HCEC 1CT (cell line): ENCODE results near the gene RPRML.
"Not testable (repeated sequence)": the region's sequence is repeated elsewhere in the genome, so short reads cannot be mapped to it uniquely, and the experiment has no call there.

Source experiments
- DNase-seq: peaks from one replicate; pipeline ENCODE4 v3.0.0-alpha.2; 2017

The RPRML gene

DNA sequence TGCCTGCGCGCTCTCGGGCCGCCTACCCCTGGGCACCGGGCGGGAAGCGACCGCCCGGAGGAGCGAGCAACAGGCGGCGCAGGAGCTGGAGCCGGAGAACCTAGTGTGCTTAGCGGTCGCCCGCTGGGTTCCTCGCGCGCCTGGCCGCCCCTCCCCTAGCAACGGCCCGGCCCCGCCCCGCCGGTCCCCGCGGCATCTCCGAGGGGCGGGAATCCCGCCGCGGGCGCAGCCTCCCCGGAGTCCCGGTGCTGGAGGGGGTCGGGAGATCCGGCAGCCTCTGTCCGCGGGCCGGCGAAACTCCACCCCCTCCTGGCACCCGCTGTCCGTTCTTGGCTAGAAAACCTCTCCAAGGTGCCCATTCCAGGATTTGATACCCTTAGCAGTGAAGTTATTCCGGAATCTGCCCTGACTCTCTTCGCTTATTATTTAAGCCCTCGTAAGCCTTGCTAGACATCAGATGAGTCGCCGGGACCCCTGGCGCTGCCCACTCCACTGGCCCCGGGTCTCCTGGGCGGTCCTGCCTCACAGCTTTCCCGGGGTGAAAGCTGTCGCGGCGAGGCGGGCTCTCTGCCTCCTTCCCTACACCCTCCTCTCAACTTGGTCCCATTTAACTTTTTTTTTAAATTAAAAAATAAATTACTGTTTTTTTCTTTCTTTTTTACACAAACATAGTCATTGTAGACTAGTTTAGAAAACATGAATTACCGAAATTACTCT lies at the start of gene RPRML:
TSS of gene RPRML (minus strand) at position 107 of the 717 bp plus-strand sequence. CDS start 246 bp downstream, outside the sequence.
- DNase-seq, result no peak

DNA sequence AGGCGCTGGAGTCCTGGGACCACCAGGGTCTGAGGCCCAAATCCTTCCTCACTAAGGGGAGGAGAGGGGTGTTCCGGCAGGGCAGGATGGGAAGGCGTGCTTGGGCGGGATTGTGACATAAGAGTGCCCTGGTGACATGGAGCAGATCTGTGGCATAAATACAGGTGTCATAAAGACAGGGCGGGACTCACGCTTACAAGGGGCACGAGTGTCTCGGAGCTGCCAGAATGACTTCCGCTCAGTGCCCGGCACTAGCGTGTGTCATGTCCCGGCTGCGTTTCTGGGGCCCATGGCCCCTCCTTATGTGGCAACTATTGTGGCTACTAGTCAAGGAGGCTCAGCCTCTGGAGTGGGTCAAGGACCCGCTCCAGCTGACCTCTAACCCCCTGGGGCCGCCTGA lies 37.9 kb upstream of the RPRML start:
- not testable (repeated sequence) for DNase-seq

DNA sequence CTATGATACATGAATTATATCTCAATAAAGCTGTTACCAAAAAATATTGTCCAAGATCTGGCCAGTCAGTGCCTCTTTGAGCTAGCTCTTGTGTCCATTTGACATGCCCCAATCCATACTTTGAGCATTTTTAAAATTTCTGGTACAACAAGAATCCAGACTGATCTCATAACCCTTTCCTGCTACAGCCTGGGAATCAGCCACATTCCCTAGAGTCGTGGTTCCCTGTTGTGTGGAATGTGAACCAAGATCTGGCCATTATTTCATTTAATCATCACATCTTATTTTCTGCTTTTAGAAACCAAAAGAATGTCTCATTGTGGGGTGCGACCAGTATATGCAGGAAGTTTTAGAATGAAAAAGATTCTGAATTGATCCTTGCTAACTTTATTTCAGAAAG lies 34.3 kb upstream of the RPRML start:
- DNase-seq, result no peak

DNA sequence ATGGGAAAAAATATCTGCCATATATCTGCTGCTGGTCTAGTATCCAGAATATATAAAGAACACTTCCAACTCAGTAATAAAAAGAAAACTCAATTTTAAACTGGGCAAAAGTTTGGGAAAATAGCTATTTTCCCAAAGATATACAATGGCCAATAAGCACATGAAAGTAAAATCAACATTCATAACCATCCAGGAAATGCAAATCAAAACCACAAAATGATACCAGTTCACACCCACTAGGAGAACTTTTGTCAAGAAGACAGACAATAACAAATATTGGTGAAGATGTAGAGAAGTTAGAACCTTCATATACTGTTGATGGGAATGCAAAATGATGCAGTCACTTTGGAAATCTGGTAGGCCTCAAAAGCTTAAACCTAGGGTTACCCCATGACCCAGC lies 33.4 kb upstream of the RPRML start:
- DNase-seq, result no peak

DNA sequence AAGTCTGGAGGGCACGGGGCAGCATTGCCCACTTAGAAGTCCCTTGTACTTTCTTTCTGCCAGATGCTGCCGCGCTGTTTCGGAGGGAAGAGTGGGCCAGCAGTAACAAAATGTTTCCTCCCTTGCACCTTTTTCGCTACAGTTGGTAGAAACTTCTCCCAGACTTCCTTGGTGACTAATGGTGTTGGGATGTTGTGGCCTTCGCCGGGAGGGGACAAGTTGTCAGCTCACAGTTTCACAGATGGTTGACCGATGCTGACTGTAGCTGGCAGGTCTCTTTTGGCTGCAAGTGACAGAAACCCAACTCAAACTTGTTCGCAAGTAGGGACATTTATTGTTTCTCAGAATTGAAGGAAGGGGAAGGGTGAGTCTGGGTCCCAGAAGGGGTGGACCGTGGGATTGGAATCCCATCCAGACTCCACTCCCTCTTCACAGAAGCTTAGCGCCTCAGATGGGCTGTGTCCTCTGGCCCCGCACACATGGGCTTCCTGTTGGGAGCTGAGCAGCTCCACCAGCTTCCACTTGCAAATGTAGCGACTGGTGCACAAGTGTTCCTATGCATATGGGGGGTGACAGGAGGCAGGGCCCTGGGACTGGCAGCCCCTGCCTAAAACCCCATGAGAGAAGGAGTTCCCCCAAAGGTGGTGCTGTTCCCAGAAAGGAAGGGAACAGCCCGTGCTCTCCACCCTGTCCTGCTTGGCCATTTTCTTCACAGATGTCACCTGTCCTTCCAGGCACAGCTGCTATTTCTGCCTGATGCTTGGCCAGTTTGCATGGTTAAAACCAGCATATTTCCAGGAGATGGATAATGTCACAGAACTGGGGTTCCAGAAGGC lies 30.9 kb upstream of the RPRML start:
- no peak for DNase-seq

DNA sequence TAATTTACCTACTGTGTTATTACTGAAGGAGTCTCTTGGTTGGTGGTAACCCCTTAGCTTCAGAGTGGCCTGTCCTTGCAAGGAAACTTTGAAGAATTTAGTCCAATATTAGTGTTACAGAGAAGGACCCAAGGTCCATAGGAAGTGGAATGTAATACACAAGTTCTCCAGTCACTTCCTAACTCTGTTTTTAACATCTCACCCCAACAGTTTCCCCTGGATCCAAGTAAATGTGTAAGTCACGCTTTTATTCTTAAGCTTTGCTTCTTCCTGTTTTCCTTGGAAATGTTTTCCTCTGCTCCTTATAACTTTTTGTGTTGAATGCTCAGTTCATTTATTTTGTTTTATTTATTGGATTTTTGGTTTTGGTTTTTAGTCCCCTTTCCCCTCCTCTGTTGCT lies 25.9 kb upstream of the RPRML start:
- DNase-seq, result no peak

GRCh38 chr17:47003864-47004263 lies 24.8 kb upstream of the RPRML start:
- not testable (repeated sequence) for DNase-seq

DNA sequence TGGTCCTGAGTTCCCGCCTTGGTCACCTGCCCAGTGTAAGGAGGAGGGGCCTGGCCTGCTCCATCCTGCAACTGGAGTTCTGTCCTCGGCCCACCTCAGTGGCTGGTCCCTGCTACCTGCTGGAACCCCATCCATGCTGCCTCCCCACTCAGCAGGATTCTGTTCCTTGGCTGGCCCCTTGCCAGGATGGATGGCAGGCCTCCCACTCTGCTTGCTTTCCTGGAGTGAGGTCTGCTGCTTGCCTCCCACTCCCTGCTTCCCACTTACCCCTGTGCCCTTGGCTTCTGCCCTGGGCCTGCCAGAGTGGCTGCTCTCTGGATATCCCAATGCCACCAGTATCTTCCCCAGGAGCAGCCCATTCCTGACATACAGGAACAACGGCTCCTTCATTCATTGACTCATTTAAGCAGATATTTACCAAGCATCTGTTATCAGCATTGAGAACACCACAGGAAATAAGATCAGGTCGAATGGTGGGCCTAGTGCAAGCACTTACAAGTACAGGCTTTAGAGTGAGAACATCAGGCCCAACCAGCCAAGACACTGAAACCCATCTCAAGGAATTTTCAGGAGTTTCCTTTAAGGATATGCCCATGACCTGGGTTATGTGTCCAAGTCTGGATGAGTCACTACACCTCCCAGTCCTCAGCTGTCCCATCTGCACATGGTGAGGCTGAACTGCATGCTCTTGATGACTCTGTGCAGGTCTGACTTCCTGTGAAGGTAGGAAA lies 17.0 kb upstream of the RPRML start:
- DNase-seq, result peak; percentile 42

- no peak for DNase-seq
Measured at GRCh38 chr17:46994993-46995392, 15.9 kb upstream of the RPRML start.

DNA sequence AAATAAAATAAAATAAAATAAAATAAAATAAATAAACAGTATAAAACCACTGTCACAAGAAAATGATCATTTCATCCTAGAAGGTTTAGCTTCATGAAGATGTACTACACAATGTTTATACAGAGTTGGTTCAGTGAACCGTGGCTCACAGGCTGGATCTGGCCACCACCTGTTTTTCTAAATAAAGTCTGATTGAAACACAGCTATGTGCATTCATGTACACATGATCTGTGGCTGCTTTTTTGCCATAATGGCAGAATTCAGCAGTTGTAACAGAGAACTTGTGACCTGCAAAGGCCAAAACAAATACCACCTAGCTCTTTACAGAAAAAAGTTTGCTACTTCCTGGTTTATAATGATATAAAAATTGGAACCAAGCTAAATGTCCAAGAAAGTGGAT lies 12.6 kb upstream of the RPRML start:
- DNase-seq, result no peak

- no peak for DNase-seq
Measured at GRCh38 chr17:46989637-46990431, 10.8 kb upstream of the RPRML start.

DNA sequence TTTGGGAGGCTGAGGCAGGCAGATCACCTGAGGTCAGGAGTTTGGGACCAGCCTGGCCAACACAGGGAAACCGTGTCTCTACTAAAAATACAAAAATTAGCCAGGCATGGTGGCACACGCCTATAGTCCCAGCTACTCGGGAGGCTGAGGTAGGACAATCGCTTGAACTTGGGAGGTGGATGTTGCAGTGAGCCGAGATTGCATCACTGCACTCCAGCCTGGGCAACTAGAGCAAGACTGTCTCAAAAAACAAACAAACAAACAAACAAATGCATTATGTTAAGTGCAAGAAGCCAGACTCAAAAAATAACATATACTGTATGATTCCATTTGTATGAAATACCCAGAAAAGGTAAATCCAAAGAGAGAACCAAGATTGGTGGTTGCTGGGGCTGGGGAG lies 8.9 kb upstream of the RPRML start:
- not testable (repeated sequence) for DNase-seq

- DNase-seq, result no peak
Measured at GRCh38 chr17:46986366-46986765, 7.3 kb upstream of the RPRML start.

GRCh38 chr17:46984892-46985291 lies 5.8 kb upstream of the RPRML start:
- no peak for DNase-seq

GRCh38 chr17:46984341-46984740 lies 5.3 kb upstream of the RPRML start:
- DNase-seq, result no peak

- DNase-seq, result no peak
Measured at GRCh38 chr17:46983782-46984181, 4.7 kb upstream of the RPRML start.

- no peak for DNase-seq
Measured at GRCh38 chr17:46982577-46982976, 3.5 kb upstream of the RPRML start.

- no peak for DNase-seq
Measured at GRCh38 chr17:46978489-46979146, 435 bp downstream of the RPRML start.

DNA sequence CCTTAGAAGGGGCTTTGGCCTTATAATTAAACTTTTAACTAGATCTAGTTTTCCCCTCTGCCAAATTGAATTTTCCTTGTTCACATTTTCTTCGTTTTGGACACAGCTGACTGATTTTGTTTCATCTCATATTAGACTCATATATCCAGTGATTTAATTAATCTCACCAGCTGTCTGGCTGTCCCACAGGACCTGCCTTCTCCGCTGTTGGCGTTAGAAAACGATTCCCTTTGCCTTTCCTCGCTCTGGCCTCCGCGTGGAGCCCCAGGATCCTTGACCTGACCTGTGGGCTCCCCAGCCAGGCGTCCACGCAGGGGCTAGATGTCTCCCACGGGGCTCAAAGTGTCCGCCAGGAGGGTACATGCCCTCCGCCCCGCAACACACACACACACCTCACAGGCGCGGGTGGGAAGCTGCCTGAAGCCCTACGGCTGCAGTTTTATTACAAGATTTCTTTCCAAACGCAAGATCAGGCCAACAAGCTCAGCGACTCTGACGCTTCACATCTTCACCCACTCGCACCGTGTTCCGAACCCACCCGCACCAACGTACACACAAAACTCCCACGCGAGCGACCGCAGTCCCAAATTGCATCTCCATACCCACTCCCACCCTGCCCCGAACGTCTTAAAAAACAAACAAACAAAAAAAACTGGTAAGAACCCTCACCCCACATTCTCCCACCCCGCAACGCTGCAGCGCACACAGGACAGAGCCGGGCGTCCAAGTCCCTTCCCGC lies 1.1 kb downstream of the RPRML start:
- DNase-seq, result no peak

DNA sequence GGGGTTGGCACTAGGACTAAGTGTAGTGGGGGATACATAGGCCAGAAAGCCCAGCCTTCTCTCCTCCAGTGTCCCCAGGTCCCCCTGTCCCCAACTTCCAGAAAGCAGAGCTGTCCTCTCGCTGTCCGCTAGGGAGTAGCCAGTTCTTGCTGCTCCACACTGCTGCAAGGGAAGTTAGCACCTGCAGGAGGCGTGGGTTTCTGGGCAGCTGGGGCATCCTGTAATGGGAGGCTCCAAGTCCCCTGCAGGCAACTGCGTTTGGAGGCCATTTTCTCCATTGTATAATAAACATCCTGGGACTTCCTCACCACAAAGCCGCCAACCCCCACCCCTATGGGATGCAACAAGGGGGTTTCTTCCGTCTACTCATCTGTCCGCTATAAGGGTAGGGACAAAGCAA lies 1.7 kb downstream of the RPRML start:
- DNase-seq, result peak; percentile 57

DNA sequence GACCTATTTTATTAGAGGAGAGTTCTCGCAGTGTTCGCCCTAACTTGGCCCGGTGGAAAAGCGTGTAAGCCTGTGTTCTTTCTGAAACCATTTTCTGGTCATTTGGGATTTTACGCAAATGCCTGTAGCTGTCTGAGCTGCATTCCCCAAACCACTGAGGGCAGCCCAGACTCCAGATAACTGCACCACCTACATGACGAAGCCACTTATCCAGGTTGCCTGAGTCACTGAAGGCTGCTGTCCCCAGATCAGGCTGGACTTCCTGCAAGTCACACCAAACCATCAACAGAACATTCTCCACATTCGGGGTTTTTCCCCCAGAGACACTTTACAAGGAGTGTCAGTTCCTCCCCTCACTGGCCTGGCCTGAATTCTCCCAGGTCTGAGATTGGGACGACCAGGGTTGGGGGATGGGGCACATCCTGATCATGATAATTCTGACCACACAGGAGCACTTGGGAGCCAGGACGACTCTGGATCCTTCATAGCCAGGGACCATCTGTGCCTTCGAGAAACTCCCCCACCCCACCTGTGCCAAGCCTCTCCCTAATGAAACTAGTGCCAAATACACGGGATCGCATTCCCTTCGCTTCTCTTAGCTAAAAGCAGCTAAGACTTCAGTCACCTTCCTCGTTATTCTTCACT lies 2.3 kb downstream of the RPRML start:
- DNase-seq, result no peak
